GM19438 (cell line): ENCODE results near the gene APPL2.
"Not testable (repeated sequence)": the region's sequence is repeated elsewhere in the genome, so short reads cannot be mapped to it uniquely, and the experiment has no call there.

ENCODE experiments used
- ATAC-seq: cut with Tn5 transposase; IDR thresholded peaks from one replicate; pipeline ENCODE4 v1.9.1; 2021; ENCODE audit warnings: low read depth; ENCODE audit not compliant: unreplicated experiment

APPL2 gene

GRCh38 chr12:105257321-105257728, 21.4 kb upstream of the APPL2 start:
- no peak for ATAC-seq

- ATAC-seq: no peak
Observed at GRCh38 chr12:105256921-105257320, 20.9 kb upstream of the APPL2 start.

- ATAC-seq: not testable (repeated sequence)
Observed at GRCh38 chr12:105256431-105256830, 20.5 kb upstream of the APPL2 start.

GRCh38 chr12:105256011-105256410, 20.0 kb upstream of the APPL2 start:
- no peak for ATAC-seq

- ATAC-seq: no peak
Observed at GRCh38 chr12:105253866-105254513, 18.0 kb upstream of the APPL2 start.

GRCh38 chr12:105252901-105253300, 16.9 kb upstream of the APPL2 start:
- ATAC-seq: no peak

- not testable (repeated sequence) for ATAC-seq
Observed at GRCh38 chr12:105245776-105246427, 9.9 kb upstream of the APPL2 start.

- ATAC-seq: no peak
Observed at GRCh38 chr12:105245291-105245690, 9.3 kb upstream of the APPL2 start.

GRCh38 chr12:105240228-105240627, 4.3 kb upstream of the APPL2 start:
- no peak for ATAC-seq

- no peak for ATAC-seq
Observed at GRCh38 chr12:105239304-105239703, 3.3 kb upstream of the APPL2 start.

- ATAC-seq: no peak
Observed at GRCh38 chr12:105237666-105238065, 1.7 kb upstream of the APPL2 start.

- ATAC-seq: no peak
Observed at GRCh38 chr12:105235281-105235731, 668 bp downstream of the APPL2 start.

GRCh38 chr12:105234197-105234596, 1.8 kb downstream of the APPL2 start:
- ATAC-seq: no peak

GRCh38 chr12:105233041-105233905, 2.7 kb downstream of the APPL2 start:
- ATAC-seq: no peak

GRCh38 chr12:105231396-105231795, 4.6 kb downstream of the APPL2 start:
- no peak for ATAC-seq

GRCh38 chr12:105229371-105229770, 6.6 kb downstream of the APPL2 start:
- ATAC-seq: no peak

- ATAC-seq: no peak
Observed at GRCh38 chr12:105228966-105229365, 7.0 kb downstream of the APPL2 start.

GRCh38 chr12:105228494-105228893, 7.5 kb downstream of the APPL2 start:
- ATAC-seq: no peak

GRCh38 chr12:105227879-105228278, 8.1 kb downstream of the APPL2 start:
- ATAC-seq: no peak

GRCh38 chr12:105226219-105226618, 9.8 kb downstream of the APPL2 start:
- peak; percentile 87 for ATAC-seq

- ATAC-seq: no peak
Observed at GRCh38 chr12:105225505-105226015, 10.4 kb downstream of the APPL2 start.
